GM12801 (cell line): ENCODE data around the gene FIS1.

Experiments
- TF ChIP-seq, protein P1 (sequence below): IDR thresholded peaks from one replicate; pipeline ENCODE4 v1.5.1; 2011; ENCODE audit warnings: control low read depth; ENCODE audit not compliant: insufficient read length; ENCODE audit errors: extremely low read depth

FIS1 gene

DNA sequence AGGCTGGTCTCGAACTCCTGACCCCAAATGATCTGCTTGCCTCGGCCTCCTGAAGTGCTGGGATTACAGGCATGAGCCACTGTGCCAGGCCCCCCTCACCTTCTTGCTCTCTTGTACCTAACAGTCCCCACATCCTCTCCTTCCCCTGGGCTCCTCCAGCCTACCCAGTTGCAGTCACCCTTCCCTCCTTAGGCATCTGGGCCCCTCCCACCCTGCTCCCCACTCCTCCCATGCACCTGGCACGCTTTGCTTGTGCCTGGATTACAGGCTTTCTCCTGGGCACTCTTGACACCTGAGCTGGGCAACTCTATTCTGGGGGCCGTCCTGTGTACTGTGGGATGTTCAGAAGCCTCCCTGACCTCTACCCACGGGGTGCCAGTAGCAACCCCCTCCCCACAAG, 10.2 kb downstream of the FIS1 start:
- TF ChIP-seq, protein P1, sequence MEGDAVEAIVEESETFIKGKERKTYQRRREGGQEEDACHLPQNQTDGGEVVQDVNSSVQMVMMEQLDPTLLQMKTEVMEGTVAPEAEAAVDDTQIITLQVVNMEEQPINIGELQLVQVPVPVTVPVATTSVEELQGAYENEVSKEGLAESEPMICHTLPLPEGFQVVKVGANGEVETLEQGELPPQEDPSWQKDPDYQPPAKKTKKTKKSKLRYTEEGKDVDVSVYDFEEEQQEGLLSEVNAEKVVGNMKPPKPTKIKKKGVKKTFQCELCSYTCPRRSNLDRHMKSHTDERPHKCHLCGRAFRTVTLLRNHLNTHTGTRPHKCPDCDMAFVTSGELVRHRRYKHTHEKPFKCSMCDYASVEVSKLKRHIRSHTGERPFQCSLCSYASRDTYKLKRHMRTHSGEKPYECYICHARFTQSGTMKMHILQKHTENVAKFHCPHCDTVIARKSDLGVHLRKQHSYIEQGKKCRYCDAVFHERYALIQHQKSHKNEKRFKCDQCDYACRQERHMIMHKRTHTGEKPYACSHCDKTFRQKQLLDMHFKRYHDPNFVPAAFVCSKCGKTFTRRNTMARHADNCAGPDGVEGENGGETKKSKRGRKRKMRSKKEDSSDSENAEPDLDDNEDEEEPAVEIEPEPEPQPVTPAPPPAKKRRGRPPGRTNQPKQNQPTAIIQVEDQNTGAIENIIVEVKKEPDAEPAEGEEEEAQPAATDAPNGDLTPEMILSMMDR = no peak

DNA sequence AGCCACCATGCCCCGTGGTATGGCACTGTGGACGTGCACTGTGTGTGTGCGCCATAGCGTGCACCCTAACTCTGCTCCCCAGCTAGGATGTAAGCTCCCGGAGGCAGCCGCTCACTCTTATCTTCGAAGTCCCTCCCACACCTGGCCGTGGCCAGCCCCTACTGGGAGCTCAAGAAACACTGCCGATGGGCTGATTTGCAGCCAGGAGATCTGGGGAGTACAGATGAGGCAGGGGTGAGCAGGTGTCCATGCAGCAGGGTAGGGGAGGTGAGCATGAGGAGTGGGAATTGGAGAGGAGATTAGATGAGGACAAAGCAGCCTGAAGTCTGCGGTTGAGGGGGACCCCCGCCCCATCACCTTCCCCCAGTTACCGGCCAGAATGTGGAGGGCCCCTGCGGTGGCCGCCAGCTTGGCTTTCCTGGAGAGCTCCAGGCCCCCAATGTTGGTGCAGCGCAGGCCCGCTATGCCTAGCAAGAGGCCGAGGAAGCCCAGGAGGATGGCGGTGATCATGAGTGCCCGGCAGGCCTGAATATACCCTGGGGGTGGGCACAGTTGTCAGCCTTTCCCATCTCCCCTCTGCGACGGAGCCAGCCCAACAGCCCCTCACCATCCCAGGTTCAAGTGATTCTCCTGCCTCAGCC, 10.9 kb downstream of the FIS1 start:
- TF ChIP-seq, protein P1 = no peak

DNA sequence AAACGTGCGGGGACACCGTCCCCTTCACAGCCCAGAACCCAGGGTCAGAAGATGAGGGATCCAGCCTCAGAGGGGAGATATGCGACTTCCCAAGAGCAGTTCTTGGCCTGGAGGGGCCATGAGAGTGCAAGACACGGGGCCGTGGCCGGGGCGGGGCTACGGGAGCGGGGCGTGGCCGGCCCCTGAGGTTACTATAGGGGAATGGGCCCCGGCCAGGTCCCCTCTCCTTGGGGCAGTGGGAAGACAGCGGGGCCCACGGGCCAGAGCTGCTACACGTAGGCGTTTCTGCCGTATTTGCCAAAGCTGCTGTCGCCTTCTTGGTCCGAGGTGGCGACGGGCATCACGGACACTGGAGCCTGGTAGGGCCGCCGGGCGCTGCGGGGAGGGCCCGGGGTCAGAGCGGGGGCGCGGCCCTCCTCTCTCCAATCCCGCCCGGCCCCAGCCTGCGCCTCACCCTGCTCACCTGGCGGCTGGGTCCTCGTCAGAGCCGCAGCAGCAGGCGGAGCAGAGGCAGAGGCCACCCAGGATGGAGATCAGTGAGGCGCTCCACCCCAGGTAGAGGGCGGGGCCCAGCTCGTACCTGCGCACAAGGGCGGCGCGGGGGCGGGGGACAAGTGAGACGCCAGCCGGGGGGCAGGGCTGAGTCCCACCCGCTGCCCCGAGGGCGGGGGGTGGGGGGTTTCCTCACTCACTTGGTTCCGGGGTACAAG, 12.6 kb downstream of the FIS1 start:
- TF ChIP-seq, protein P1 = no peak

DNA sequence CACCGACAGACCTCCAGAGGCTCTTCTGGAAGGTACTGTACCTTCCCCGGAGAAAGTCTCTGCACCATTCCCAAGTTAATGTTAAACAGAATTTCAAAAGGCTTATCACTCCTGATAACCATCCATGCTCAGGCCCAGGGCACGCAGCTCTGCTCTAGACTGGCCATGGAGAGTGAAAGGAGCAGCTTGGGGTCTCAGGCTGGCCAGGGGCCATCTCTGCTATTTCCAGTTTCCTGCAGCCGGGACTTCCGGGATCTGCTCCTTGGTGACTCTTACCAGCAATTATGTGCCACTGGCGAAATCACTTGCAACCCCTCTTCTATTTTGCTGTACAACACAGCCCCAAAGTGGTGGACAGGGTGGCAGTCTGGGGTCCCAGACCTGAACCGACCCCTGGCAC, 13.2 kb downstream of the FIS1 start:
- TF ChIP-seq, protein P1 = no peak

DNA sequence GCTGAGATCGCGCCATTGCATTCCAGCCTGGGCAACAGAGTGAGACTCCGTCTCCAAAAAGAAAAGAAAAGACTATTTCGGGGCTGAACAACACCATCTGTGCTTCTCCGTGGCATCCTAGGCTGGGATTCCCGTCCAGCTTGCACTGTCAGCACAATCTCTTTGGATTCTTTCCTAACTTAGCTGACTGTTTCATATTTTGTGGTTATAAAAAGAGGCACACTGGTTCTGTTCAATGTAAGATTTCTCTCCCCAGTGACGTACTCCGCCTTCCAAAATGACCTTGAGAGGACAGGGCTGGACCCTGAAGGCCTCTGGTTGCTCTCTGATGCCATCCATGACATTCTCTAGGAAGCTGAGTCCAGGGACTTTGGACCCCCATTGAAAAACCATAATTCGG, 18.2 kb downstream of the FIS1 start:
- TF ChIP-seq, protein P1 = no peak

DNA sequence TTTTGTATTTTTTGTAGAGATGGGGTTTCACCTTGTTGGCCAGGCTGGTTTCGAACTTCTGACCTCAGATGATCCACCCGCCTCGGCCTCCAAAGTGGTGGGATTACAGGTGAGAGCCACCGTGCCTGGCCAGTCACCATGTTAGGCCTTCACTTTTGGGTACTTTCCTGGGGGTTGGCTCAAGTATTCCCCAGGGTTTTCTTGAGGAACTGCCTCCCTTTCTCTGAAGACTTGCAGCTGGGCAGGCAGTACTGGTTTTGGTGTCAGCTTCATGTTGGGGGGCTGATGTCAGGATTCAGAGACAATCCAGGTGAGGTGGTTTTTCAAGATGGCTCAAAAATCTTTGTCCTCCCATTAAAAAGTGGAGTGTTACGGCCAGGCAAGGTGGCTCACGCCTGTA, 19.2 kb downstream of the FIS1 start:
- TF ChIP-seq, protein P1 = no peak

DNA sequence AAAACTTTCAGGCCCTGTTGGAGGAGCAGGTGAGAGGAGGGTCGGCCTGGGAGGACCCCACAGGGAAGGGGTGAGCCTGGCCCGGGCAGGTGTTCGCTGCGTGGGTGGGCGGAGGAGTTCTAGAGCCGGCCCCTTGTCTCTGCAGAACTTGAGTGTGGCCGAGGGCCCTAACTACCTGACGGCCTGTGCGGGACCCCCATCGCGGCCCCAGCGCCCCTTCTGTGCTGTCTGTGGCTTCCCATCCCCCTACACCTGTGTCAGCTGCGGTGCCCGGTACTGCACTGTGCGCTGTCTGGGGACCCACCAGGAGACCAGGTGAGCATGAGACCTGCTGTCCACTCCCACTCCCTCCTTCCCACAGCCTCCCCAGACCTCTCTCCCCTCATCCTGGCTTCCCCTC, 21.4 kb downstream of the FIS1 start:
- TF ChIP-seq, protein P1 = no peak
